ENCODE measurements around the gene SHANK1.

SHANK1 gene

DNA sequence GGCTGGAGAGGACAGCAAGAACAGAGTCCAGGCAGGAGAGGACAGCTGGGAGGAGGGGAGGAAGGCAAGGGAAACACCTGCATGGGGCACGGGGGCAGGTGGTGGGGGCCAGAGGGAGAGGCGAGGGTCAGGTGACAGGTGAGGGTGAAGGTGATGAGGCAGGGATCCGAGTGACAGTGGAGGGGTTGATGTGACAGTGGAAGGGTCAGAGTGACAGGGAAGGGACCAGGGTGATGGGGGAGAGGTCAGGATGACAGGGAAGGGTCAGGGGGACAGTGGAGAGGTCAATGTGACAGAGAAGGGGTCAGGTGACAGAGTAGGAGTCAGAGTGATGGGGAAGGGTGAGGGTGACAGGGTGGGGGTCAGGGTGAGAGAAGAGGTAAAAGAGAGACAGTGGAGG, 41.3 kb downstream of the SHANK1 start:
- DNase-seq, result no peak

DNA sequence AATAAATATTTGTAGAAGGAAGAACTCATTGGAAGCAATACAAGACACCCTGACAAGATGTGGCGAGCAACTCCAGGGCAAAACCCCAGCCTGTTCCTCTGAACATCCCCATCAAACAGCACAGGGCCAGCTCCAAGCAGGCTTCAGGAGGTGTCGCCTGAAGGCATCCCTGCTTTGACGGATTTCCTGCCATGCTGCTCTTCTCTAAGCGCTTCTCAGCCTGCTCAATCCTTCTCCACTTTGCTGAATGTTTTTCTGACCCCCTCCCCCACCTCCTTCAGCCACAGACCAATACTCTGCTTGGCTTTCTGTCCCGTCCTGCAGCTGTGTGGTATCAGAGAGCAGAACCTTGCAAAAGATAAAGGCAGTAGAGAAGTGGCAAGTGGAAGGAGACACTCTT, 42.0 kb downstream of the SHANK1 start:
- DNase-seq, result no peak

DNA sequence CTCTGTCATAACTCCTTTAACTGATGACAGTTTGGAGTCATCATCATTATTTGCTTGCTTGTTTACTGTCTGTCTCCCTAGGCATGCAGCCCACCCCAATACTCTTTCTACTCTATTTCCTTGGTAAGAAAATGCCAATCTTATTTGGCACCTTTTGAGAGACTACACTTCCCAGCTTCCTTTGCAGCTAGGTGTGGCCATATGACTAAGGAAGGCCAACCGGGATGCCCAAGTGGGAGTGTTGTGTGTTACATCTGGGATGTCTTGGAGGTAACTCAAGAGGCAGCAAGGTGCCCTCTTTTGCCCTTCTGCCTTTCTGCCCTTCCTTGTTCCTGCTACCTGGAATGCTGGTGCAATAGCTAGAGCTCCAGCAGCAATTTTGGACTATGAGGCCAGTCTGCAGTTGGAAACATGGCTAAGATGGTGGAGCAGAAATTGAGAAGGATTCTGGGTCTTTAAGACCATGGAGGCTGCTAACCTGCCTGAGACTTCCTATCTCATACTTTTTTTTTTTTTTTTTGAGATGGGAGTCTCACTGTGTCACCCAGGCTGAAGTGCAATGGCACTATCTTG, 42.9 kb downstream of the SHANK1 start:
- DNase-seq, result no peak

DNA sequence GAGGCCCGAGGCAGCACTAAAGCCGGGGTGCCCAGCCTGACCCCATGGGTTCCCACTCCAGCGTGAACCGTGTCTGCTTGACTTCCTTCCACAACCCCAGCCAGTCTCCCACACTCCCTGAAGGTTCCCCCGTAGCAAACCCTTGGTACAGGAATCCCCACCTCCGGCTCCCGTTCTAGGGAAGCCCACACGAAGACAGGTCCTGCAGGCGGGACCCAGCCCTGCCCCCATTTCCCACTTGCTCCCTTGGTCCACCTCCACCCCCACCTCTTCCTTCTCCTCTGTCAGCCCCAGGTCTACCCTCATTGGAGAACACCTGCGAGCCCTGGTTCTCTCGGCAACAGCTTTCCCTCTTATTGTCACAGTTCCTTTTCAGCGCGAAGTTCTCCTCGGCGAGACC, 46.5 kb downstream of the SHANK1 start:
- no peak for DNase-seq

DNA sequence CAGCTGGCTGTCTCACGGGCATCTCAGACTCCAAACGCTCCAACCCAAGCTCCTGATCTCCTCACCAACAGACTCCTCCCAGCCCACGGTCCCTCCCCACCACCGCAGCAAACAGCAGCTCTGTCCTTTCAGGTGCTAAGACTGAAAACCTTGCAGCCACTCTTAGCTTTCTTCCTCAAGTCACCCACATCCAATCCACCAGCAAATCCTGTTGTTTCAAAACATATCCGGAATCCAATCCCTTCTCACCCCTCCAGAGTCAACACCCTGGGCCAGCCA, 49.6 kb downstream of the SHANK1 start:
- no peak for DNase-seq

DNA sequence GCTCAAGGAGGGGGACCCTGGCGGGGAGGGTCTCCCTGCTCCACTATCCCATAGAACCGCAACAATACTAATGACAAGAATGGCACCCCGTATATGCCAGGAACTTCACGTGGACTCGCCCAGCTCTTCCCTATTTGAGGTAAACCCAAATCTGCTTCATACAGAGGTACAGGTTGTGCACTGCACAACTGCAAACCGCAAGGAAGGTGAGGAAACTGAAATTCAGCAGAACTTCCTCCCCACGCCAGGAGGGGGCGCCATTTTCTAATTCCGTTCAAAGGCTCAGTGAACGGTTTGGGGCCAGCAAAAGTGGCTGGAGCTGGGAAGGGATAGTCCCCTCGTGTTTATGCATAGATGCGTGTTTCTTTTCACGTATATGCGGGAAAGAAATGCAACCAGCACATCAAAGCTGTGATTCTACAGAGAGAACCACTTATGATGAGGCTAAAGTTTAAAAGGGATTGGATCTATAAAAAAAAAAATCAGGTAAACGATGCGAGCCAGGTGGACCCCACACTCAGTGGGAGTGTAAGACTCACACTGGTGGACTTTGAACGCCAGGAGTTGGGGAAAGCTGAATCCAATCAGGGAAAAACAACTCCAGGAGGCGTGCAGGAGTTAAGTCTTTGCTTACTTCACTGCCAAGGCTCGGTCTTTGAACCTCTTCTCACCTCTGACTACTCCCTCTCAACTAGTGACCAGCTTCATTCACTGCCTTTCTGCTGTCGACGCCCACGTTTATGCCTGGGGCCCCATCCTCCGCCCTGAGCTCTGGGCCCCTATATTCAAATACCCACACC, 50.1 kb downstream of the SHANK1 start:
- DNase-seq, result no peak

DNA sequence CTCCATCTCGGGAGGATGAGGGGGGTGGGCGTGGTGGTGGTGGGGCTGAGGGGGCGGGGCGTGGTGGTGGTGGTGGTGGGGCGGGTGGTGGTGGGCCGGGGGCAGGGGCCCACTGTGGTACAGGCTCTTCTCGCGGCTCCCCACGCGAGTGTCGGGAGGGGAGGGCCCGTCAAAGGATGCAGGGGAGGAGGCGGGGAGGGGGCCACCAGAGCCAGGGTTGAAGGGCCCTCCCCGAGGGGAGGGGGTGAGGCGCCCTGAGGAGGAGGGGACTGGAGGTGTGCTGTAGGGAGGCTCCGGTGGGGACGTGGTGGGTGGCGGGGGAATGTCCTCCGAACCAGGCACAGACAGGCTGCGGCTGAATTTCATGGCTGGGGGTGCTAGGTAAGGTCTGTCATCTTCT, 50.7 kb downstream of the SHANK1 start:
- no peak for DNase-seq

DNA sequence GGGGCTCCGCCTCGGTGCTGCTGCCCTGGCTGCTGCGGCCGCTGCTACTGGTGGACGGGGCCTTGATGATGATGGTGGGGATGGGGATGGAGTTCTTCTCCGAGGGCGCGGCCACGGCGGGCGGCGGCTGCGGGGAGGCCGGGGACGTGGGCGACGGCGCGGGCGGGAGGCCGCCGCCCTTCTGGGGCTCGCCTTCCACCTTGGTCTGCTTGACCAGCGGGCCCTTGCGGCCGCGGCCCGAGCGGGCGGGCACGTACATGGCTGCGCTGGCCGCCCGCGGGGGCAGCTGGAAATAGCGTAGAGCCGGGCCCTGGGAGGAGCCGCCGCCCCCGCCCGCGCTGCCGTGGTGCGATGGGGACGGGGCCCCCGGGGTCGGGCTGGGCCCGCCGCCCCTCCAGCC, 51.2 kb downstream of the SHANK1 start:
- no peak for DNase-seq

DNA sequence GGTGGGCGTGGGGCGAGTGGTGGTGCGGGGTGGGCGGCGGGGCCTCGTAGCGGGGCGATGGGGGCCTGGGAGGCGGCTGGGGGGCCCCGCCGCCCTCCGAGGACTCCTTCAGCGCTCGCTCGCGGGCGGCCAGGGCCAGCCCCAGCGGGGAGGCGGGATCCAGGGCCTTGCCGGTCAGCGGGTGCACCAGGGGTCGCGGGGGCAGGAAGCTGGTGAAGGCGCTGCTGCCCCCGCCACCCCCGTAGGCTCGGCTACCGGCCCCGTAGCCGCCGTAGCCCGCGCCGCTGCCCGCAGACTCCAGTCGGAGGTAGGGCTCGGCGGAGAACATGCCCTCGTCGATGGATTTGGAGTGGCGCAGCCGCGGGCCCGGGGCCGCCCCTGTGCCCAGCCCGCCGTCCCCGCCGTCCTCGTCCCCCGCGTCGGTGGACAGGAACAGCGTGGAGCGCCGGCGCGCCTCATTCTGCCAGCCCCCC, 51.8 kb downstream of the SHANK1 start:
- no peak for DNase-seq

DNA sequence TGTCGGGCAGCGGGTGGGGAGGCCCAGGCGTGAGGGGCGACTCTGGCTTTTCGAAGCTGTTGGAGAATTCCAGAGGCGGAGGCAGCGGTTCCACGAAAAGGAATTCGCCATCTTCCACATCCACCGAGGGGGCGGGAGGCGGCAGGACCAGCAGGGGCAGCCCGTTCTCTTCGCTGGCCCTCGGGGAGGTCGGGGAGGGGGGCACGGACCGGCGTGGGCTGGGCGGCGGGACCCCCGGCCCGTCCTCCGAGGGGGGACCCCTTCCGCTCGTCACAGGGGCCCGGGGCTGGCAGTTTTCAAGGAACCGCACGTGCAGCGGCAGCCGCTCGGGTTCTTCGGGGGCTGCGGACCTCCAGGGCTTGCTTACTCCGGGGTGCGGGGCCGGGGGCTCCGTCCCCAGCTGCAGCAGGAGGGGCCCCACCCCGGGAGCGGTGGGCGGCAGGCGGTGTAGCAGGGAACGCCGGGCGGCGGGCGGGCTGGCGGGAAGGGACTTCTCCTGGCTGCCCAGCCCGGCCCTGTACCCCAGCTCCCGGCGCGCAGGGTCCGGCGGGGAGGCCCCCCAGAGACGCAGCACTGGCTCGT, 52.3 kb downstream of the SHANK1 start:
- DNase-seq, result no peak

DNA sequence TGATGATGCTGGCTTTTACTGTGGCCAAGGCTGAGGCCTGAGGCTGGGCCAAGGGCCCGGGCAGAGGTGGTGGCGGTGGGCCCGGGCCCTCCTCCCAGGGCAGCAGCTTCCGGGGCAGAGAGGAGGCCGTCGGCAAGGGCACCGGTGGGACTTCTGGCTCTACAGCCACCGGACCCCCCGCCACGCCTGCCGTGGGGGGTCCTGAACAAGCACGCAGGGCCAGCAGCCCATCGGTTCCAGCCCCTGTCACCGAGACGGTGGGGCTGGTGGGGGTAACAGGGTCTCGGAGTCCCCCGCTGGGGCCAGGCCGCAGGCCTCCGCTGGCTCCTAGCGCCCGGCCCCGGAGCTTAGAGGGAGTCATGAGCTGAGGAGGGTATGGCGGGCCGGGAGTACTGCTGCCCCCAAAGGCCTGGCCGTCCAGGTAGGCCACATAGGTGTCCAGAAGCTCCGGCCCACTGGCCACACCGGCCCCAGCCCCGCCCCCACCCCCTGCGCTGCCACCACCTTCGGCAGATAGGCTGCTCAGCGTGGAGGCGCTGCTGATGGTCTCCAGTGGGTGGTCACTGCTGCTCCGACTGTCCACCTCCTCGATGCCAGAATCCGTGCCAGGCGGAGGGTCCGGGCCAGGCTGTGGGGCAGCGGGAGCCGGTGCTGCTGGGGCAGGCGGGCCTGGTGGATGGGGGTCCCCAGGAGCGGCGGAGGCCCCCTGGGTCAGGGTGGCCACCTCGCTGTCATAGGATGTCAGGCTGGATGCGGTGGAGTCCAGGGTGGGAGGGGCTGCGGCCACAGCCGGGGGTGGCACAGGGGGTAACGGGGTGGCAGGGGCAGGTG, 53.0 kb downstream of the SHANK1 start:
- no peak for DNase-seq

DNA sequence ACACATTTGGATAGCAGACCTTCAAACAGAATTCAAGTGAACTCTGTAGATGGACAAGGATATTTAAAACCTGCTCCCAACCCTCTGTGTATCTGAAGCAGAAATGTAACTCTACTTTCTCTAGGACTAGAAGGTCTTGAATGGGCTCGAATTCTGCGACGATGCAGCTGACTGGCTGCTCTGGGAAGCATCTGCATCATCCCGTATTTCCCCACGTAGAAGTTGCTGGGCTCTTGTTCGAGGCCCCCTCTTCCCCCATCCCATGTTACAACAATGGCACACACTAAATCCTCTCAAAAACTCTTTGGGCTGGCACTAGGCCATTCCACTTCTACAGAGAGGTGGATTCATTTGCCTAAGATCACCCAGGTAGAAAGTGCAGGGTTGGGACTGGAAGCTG, 55.4 kb downstream of the SHANK1 start:
- no peak for DNase-seq

DNA sequence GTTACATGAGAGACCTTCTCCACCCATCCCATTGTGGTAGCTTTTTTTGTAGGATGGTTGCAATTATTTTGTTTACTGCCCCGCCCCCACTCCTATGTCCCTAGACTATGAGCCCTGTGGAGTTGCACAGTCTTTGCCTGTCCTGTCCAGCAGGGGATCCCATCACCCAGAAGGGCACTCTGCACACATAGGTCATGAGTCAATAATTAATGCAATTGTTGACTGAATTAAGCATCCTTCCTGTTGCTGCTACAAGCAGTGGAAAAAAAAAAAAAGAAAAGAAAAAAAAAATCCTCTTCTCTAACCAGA, 56.2 kb downstream of the SHANK1 start:
- DNase-seq, result peak; percentile 62

DNA sequence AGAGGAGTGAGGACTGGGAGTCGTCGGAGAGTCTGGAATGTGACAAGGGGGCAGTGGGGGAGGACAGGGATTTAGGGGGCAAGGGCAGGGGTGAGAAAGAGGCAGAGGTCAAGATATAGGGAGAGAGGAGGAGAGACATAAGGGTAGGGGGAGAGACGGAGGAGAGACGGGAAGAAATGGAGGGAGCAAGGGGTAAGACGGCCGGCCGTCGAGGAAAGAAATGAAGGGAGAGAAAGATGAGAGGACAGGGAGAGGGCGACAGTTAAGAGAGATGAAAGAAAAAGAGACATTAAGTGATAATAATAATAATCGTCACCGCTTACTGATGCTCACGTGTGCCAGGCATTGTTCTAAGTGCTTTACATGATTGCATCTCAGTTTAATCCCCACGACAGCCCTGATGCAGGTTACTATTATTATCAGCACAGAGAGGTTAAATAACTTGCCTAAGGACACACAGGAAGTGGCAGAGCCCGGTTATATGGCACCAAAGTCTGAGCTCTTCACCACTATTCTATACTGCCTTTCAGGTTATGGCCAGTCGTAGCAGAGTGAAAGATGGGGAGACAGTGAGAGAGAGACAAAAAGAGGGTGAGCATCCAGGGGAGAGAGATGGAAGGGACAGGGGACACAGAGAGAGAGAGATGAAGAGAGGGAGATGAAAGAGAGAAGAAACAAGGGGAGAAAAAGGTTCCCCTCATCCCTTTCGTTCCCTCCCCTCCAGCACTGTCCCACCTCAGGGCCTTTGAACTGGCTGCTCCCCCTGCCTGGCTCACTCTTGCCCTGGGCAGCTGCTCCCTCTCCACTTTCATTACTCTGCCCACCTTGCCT, 56.7 kb downstream of the SHANK1 start:
- no peak for DNase-seq

DNA sequence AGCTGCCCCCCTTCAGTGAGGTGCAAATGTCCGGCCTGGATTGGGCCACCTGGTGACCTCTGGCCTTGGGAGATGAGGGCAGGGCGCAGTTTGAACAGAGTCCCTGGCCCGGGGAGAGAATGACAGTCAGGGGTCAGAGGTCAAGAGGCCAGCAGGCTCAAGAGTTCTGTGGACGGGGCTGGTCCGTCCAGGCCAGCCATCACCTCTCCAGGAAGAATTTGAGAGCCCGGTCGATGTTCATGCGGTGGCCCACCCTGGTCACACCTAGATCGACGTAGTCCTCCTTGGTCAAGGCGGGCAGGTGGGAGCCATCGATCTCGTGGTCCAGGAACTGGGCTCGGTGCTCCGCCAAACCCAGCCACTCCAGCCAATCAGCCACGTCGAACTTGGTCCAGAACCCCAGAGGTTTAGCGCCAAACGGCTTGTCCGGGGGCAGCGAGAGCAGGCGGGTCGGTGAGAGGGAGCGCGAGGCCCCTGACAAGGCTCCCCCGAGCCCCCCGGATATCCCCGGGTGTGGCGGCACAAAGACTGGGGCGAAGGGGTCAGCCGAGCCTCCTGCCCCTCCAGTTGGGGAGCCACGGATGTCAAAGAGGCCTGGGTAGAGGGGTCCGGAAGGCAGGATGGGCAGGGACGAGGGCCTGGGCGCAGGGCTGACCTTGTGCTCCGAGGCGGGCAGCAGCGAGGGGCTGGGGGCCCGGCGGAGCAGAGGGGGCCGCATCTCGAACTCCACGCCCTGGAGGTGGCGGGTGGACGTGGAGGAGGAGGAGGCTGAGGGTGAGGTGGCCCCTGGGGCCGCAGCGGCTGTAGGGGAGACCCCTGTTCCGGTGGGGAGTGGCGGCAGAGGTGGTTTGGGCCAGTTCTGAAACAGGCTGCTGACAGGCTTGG, 57.6 kb downstream of the SHANK1 start:
- no peak for DNase-seq

DNA sequence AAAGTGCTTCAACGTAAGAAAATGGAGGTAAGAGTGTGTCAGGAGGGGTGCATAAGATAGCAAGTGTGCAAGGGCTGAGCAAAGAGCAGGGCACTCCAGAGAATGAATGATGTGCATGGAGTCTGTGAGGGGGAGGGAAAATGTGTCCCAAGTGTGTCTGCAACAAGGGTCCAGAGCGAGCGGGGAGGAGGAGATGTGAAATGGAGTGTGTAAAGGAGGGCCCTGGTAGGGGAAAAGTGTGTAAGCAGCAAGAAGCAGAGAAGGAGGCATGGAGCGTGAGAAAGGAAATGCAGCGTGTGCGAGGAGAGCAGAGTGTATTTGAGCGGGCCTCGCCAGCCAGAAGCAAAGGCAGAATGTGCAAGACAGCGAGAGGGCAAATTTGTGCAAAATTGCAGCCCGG, 58.6 kb downstream of the SHANK1 start:
- DNase-seq, result no peak

DNA sequence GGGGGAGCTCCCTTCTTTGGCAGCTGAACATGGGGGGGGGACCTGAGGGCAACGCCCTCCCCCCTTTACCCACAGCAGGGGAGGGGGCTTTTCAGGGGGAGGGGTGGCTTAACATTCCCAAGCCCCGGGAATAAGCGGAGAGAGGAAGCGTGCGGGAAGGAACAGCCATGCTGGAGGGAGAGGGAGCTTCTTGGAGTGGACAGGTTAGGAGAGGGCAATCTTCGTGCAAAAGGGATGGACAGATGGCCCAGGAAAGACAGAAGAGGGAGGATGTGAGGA, 59.6 kb downstream of the SHANK1 start:
- DNase-seq, result no peak

DNA sequence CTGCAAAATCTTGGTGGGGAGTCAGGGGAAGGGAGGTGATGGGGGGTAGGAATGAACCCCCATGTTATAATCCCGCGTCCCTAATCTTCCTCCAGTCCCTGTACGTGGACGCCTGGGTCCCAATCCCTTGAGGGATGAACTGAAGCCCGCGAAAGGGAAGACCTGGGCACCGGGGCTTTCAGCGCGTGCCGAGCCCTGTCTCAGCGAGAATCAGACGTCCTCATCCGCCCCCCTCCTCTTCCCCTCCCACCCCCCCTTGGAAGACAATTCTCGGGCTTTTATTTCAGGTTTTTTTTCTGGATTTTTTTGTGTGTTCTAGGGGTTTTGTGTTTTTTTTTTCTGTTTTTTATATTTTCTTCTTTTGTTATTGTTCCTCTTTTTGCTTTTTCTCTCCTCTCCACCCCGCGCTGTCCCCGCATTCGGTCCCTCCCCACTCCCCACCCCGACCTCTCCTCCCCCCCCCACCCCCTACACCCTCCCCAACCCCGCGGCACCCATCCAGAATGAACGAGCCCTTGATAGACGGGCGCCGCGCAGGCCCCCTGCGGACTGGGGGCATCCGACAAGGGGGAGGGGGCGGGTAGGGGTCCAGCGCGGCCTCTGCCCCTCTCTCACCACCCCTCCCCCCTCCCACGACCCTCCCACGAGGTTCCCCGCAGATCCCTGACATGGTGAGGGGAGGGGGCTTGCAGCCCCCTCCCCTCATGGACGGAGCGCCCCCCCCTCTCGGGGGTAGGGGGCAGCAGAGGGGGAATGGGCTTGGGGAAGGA, 60.1 kb downstream of the SHANK1 start:
- no peak for DNase-seq

DNA sequence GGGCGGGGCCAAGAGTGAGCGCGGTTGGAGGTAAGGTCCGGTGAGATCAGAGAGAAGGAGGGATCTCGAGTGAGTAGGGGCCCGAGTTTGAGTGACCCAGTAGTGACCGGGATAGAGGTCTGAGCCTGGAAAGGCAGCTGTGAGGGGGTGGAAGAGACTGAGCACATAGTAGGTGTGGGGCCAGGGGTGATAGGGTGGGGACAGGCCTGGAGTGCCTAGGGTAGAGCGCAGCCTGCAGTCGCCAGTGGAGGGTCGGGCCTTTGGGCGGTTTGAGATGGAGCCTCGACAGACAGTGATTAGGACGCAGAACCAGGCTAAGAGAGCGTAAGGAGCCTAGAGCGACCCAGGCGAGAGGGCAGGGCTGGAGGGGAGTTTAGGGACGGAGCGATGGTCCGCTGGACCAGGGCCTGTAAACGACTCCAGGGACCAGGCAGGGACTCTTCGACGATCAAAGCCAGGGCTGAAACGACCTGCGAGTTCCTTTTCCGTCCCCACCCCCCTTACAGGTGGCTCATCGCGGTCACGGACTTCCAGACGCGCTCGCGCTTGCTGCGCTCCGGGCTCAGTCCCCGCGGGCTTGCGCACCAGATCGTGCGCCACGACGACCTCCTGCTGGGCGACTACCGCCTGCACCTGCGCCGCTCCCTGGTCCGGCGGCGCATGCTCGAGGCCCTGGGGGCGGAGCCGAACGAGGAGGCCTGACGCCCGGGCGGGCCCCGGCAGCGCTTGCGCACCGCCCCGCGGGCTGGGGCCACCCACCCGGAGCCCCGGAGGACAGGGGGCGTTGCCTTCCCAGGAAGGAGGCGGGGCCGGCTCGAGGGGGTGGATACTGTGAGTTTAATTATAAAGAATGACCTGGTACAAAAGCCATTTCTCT, 60.9 kb downstream of the SHANK1 start:
- DNase-seq, result peak; percentile 83

DNA sequence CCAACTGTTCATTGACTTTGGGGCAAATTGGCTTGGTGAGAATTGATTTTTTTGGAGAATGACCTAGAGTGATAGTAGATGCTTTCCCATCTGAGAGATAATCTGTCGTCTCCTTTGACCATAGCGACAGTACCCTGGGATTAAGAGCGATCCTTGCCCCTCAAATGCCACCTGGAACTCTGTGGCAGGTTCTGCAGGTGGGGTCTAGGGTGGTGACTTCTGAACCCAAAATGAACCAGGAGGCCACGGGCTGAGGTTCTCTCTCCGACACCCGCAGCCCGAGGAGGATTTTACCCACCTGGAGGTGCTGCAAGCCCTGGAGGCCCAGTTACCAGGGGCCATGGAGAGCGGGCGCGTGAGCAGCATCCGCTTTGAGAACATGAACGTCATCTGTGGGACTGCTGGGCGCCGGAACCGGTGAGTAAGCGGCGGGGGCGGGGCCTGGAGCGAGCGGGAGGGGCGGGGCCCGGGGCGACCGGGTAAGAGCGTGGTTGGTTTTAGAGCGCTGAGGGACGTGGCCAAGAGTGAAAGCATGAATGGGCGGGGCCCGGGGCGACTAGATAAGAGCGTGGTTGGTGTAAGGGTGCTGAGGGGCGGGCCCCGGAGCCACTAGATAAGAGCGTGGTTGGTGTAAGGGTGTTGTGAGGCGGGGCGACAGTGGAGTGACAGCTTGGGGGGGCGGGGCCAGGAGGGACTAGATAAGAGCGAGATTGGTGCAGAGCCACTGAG, 61.7 kb downstream of the SHANK1 start:
- peak; percentile 98 for DNase-seq

Data from NCI-H2227 treated with DMSO at 0.1 percent for 48 hours (cell line).